HG03045 (cell line): Measurements from ENCODE around the gene BICC1.

Source experiments
- ATAC-seq: cut with Tn5 transposase; IDR thresholded peaks from one replicate; pipeline ENCODE4 v1.9.1; 2021; ENCODE audit warnings: mild to moderate bottlenecking, moderate library complexity; ENCODE audit not compliant: unreplicated experiment

BICC1 gene

DNA sequence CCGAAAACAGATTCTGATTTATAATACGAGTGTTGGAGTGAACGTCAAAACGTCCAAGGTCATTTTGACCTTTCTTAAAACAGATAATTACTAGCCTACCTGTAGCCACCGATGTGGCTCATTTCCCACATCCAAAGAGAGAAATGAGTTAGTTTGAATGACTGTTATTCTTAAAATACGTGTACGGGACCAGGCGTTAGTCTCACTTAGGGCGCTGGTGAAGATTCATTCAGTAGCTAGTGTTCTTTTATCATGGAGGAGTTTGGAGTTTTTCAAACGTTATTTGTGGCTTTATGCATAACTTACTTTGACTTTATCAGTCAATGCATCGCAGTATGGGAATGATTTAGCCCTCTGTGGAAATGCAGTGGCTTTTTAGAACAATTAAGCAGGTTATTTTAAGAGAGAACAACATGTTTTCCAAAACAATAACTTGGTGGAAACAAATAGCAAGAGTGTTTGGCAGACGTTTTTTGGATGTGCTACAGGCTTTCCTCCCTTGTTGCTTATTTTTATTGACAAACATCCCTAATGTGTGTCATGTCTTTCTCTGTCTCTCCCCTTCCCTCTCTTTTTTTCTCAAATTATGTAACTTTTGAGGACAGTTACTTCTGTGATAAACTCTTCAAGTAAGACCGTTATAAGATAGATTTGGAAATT is 1.6 kb downstream of the BICC1 start:
- no peak for ATAC-seq

- no peak for ATAC-seq
Measured at GRCh38 chr10:58515291-58515941, 2.7 kb downstream of the BICC1 start.

- no peak for ATAC-seq
Measured at GRCh38 chr10:58516119-58516518, 3.4 kb downstream of the BICC1 start.

DNA sequence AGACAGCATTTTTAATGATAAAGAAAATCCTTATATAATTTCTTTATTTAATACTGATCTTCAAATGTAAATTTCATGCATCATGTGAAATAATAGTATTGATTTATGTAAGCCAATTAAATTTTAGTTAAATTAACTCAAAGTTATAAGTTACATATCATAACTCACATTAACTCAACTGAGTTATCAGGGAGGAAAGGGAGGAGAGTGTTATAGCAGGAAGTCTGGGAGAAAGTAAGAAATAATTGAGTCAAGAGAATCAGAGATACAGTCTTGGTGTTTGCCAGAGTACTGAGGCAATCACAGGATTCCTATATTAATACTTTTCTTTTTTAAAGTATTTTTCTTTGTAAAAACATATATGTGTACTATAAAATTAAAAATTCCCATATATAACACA is 4.0 kb downstream of the BICC1 start:
- no peak for ATAC-seq

GRCh38 chr10:58517081-58517480 is 4.4 kb downstream of the BICC1 start:
- no peak for ATAC-seq

GRCh38 chr10:58517491-58518355 is 5.1 kb downstream of the BICC1 start:
- peak; percentile 47 for ATAC-seq

- ATAC-seq: no peak
Measured at GRCh38 chr10:58518775-58519174, 6.1 kb downstream of the BICC1 start.

DNA sequence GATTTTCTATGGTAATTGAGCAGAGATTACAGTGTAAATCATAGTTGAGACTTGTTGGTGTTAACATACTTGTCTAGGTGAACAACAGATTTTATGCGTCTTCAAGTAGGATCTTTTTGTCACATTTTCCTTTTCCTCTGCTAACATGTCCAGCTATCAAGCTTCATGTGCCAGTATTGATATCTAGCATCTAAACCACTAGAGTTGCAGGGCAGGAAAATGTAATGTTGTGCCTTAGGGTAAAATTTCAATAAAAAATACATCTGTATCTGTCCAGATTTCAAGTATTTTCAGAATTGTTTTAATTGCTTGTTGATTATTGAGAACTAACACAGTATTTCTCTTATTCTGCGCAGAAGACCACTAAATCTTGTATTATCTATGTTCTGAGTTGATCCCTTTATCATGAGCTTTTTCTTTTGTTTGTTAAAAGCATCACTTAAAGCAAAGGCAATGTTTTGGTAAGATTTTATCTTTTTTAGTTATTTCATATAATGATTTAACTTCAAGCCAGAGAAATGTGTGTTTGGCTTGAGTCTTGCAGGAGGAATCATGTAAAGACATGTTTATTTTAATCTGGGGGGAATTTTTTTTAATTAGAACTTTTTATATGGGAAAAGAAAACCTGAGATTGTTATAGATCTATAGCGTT is 16.5 kb downstream of the BICC1 start:
- ATAC-seq: no peak

DNA sequence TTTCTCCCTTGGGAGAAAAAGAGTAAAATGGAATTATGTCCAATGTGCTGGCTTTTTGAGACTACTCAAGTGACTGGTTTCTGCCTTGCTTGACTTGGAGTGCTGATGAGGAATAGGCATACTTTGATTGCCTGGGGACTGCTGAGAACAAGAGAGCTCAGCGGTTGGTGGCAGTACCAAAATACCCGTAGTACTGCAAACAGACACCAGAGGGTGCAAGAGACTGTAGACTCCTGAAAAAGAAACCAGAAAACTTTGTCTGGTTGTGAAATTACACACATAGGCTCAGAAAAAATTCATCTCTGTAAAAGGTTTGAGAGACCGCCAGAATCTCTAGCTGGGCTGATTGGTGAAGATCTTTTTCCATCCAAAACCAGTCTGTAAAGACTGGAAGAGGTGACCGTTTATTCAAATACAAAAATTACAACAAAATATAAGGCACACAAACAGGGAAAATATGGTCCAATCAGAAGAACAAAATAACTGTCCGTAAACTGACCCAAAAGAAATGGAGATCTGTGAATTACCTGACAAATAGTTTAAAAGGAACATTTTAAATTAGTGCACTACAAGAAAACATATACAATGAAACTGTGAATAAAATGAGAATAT is 18.5 kb downstream of the BICC1 start:
- ATAC-seq: peak; percentile 96

GRCh38 chr10:58535311-58535710 is 22.6 kb downstream of the BICC1 start:
- no peak for ATAC-seq

DNA sequence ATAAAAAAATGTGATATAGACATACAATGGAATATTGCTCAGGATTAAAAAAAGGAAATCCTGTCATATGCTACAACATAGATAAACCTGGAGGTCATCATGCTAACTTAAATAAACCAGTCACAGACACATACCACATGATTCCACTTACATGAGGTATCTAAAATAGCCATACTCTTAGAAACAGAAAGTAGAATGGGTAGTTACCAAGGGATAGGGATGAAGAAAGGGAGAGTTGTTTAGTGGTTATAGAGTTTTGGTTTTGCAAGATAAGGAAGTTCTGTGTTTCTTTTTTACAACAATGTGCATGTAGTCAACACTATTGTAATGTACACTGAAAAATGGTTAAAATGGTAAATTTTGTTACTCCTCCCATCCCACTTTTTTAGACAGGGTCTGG is 30.5 kb downstream of the BICC1 start:
- ATAC-seq: no peak

DNA sequence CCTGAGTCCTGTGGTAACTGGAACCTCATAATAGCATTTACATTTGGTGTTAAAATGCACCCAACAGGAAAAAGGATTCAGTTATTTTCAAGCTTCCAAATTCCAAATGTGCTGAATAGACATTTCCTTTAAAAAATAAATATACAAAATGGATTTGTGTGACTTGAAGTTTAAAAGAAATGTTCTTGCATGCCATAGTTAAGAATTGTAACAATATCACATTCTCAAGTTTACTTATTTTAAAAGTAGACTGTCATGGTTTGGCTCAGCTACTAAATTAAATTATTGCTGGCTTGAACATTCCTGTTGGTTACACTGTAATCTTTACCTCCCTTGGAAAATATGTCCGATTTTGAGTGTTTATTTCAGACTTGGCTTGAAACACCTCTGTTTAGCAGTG is 31.5 kb downstream of the BICC1 start:
- no peak for ATAC-seq

DNA sequence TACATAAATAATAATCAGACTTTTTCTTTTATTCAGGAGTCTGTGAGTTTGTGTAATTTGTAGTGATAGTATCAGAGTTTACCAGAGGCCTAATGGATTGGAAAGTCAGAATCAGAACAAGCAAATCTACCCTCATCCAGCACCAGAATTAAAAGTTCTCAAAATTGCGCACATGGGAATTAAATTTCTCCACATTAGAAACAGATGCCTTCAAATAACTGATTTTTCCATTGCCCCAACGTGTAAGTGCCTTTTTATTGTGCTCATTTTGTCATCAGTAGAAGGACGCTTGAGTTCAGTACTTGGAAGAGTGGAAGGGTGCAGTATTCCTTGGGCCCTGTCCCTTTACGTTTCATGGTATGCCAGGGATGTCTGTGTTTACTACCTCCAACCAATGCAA is 32.8 kb downstream of the BICC1 start:
- ATAC-seq: no peak

GRCh38 chr10:58546137-58546536 is 33.5 kb downstream of the BICC1 start:
- ATAC-seq: no peak

DNA sequence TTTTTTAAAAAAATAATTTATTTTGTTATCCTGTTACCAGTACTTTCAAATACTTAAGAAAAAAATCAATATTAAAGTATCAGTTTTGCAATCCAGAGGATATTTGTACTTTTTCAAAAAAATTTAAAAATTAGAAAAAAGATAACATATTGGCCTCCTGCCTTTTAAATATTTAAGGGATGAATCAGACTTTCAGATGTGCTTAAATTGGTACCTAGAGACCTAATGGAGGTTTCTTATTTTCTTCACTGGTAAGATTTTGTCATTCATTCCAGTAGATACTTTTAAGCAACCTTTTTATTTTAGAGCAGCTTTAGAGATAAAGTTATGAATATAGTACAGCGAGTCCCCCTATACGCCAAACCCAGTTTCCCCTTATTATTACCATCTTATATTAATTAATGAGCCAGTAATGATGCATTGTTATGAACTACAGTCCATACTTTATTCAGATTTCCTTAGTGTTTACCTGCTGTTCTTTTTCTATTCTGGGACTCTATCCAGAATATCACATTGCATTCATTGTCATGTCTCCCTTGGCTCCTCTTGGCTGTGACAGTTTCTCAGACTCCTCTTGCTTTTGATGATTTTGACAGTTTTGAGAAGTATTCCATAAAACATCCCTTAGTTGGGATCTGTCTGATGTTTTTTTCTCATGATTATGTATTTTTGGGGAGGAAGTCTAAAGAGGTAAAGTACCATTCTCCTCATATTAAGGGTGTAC is 34.2 kb downstream of the BICC1 start:
- ATAC-seq: no peak

DNA sequence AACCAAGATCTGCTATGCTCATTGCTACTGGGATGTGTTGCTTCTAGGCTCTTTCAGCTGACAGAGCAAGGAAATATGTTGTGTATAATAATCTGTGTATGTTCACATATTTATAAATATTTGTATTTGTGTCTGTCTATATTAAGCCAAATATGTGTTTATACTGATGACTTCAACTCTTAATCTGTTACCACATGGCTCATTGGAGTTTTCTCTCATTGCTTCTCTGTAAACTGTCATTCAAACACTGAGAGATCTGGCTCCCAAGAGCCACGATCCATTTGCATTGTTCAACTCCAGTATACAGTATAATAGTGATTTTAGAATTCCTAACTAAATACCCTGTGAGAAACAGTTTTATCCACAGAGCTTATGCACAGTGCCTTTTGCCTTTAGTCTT is 35.3 kb downstream of the BICC1 start:
- no peak for ATAC-seq

- no peak for ATAC-seq
Measured at GRCh38 chr10:58554316-58554715, 41.6 kb downstream of the BICC1 start.

- ATAC-seq: no peak
Measured at GRCh38 chr10:58555170-58555929, 42.7 kb downstream of the BICC1 start.

GRCh38 chr10:58555930-58556311 is 43.2 kb downstream of the BICC1 start:
- no peak for ATAC-seq
